HG03520 (cell line): ENCODE results near the gene TNFRSF13B.
"Not testable (repeated sequence)": the region's sequence is repeated elsewhere in the genome, so short reads cannot be mapped to it uniquely, and the experiment has no call there.

Experiments
- ATAC-seq: cut with Tn5 transposase; IDR thresholded peaks from one replicate; pipeline ENCODE4 v1.9.1; 2021; ENCODE audit warnings: mild to moderate bottlenecking, moderate library complexity; ENCODE audit not compliant: unreplicated experiment

TNFRSF13B gene

DNA sequence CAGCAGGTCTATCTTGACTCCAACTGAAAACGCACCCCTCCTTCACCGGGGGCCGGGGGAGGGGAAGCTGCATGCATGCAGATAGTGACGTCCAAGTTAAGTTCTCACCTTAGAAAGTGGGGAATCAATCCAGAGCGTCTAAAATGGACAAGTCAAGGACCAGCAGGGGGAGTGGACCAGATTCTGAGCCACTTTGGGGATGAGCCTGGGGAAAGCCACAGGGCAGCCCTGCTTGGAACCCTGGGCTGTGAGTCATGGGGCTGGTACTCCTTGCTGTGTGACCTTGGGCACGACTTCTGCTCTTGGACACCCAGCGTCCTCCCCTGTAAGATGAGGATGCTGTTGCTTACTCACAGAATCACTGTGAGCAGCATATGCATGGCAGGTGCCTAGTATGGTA, 9.1 kb downstream of the TNFRSF13B start:
- ATAC-seq, result no peak

DNA sequence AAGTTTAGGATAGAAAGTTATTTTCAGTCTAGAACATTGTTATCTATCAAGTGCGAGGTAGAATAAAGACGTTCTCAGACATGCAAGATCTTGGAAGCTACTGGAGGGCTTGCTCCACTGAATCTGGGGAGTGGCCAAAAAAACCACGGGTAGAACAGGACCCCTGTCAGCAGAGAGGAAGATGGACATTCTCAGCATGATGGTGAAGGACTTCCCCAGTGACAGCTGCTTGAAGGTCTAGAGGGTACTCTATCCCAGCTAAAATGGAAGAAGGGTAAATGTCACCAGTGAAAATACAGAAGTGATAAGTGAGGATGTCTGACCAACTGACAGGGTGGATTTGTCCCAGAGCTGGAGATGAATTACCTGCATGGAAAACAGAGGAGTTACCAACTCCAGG, 10.1 kb downstream of the TNFRSF13B start:
- no peak for ATAC-seq

DNA sequence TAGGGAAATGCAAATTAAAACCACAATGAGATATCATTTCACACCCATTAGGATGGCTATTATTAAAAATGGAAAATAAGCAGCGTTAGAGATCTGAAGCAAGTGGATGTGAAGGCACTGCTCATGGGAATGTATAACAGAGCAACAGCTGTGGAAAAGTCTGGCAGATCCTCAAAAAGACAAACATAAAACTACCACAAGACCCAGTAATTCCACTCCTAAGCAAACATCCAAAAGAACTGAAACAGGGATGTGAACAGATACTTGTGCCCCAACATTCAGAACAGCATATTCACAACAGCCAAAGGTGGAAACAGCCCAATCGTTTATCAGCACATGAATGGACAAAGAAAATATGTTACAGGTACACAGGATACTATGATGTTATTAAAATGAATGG, 10.9 kb downstream of the TNFRSF13B start:
- ATAC-seq, result not testable (repeated sequence)

DNA sequence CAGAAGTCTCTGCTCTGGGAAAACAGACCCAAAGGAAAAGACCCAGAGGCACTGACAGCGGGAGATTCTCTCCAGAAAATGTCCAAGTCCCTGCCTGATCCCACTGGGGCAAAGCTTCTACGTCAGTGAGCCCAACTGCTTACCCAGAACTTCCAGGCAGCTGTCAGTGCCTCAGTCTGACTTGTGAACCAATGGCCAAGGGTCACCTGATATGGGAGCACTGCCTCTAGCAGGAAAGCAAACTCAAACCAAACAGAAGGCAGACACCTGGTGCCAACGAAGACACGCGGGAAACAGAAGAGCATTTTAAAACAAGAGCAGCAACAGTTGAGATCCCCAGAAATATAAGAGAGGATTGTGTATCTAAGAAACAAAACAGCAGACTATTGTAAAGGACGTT, 16.9 kb downstream of the TNFRSF13B start:
- not testable (repeated sequence) for ATAC-seq

DNA sequence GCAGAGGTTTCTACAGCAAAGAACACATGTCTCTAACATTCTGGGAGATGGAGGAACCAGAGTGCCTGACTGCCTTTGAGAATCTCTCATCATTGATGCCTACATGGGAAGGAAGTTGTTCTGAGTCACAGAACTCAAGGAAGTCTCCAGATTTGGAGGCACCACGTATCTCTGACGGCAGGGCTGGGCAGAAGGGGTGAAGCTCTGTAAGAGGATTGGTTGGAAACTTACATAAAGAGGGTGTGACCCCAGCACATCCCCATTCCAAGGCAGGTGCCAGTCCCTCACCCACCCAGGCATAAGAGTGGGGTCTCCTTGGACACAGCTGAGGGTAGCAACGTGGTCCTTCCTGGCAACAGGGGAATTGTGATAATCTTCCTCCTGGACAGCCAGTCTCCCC, 17.4 kb downstream of the TNFRSF13B start:
- ATAC-seq, result no peak

DNA sequence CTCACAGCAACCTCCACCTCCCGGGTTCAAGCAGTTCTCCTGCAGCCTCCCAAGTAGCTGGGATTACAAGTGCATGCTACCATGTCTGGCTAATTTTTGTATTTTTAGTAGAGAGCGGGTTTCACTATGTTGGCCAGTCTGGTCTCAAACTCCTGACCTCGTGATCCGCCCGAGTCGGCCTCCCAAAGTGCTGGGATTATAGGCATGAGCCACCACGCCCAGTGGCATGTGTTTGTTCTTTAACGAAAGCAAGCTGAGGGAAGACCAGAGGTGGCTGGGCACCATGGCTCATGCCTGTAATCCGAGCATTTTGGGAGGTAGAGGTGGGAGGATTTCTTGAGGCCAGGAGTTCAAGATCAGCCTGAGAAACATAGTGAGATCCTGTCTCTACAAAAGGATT, 18.1 kb downstream of the TNFRSF13B start:
- no peak for ATAC-seq

DNA sequence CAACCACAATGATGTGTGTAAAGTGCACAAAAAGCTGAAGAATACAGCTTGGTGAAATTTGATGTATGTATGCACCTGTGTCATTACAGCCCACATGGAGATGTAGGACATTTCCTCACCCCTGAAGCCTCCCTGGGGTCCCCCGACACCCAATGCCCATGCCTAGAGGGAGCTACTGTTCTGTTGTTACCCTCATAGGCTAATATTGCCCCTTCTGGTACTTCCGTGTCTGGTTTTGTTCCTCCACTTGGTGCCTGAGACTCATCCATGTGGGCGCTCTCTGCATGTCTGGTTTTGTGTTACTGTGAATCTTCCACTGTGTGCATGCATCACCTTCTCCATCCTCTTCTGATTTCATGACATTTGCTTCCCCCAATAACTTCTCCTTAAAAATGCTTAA, 18.6 kb downstream of the TNFRSF13B start:
- no peak for ATAC-seq

DNA sequence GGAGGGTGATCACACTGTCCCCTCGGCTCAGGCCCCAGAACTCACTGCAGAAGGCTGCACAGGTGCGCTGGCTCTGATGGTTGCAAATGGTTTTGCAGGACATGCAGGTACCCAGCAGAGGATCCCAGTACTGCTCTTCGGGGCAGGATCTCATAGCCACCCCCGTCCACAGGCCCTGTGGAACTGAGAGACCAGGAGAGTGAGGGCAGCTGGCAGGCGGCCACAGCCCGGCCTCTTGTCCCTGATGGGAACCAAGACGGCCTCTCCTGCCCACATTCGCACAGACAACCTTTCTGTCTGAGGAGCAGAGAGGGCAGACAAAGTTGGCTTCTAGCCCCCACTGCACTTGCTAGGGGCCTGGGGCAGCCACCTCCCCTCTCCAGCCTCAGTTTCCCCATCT, 19.5 kb downstream of the TNFRSF13B start:
- no peak for ATAC-seq

DNA sequence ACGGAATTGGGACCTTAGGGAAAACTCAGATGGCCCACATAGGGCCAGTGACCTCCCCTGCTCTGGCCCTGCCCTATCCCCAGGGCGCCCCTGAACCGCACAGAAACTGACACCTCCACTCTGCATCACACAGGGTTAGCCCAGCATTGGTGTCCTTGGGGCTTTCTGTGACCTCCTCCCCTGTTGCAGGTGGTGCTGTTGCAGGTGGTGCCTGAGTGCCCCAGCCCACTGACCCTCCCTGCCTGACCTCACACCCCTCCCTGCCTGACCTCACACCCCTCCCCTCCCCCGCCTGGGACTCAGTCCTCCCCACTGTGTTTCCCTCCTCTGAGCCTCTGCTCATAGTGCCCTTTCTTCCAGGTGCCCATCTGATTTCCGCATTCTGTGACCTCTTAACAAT, 21.4 kb downstream of the TNFRSF13B start:
- no peak for ATAC-seq

DNA sequence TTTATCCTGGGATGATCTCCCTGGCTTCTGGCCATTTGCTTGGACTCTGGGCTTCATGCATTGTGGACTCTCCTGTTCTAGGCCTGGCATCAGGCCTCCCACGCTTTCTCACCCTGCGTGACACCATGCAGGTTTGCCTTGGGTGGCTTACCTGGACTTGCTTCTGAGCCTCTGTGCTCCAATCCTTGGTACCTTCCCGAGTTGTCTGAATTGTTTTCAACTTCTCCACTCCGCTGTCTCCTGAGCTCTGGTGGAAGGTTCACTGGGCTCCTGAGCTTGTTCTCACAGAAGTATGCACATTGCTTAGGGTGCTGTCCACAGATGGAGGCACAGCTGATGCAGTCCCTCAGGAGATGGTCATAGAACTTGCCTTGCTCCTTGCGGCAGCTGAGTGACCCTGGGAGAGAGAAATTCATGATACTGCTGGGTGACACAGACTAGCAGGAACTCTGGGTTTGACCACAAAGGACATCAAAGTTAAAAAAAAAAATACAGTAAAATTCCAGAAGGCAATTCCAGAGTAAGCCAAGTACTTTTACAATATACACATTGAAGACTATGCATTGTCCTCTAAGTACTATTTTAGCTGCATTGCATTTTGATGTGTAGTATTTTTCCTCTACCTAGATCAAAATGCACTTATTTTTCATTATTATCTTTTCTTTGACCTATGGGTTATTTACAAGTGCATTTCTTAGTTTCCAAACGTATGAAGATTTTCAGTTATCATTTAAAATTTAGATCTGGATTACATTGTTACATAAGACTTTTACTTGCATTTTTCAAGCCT, 23.1 kb downstream of the TNFRSF13B start:
- no peak for ATAC-seq

DNA sequence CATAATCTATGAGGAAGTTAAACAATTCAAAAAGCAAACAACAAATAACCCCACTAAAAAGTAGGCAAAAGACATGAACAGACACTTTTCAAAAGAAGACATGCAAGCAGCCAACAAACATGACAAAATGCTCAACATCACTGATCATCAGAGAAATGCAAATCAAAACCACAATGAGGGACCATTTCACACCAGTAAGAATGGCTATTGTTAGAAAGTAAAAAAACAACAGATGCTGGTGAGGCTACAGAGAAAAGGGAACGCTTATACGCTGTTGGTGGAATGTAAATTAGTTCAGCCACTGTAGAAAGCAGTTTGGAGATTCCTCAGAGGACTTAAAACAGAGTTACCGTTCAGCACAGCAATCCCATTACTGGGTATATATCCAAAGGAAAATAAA, 24.4 kb downstream of the TNFRSF13B start:
- no peak for ATAC-seq

DNA sequence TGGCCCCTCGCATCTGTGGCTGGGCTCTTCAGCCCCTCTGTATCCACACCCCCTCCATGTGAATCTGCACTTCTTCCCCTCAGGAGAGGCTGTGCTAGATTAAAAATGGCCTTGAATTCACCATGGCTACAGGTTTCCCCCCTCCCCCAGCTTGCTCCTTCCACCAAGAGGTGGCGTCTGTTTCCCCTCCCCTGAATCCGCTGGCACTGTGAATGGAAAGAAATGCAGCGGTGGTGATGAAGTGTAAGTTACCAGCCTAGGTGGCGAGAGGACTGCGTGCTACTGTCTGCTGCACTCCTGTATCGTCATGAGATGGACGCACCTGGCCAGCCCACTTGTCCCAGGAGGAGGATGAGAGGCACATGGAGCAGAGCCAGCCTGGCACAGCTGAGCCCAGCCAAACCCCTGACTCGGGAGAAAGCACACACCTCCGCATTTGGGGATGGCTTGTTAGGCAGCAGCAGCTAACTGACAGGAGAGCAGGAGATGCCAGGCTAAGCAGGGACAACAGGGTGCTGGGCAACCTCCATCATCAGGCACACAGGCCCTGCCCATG, 26.2 kb downstream of the TNFRSF13B start:
- no peak for ATAC-seq

DNA sequence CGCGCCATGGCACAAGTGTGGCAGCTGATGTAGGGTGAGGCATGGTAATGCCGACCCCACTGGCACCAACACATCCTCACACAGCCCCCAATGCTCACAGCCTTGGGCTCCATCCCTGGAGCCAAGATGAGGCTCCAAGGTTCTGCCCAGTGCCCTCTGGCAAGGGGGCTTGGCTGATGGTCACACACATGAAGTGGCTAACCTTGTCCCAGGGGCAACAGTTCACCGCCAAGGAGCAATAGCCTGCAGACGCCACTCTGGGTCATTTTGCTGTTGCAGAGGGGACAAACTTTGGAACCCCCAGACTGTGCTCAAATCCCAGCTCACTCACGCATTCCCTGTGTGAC, 26.8 kb downstream of the TNFRSF13B start:
- no peak for ATAC-seq

DNA sequence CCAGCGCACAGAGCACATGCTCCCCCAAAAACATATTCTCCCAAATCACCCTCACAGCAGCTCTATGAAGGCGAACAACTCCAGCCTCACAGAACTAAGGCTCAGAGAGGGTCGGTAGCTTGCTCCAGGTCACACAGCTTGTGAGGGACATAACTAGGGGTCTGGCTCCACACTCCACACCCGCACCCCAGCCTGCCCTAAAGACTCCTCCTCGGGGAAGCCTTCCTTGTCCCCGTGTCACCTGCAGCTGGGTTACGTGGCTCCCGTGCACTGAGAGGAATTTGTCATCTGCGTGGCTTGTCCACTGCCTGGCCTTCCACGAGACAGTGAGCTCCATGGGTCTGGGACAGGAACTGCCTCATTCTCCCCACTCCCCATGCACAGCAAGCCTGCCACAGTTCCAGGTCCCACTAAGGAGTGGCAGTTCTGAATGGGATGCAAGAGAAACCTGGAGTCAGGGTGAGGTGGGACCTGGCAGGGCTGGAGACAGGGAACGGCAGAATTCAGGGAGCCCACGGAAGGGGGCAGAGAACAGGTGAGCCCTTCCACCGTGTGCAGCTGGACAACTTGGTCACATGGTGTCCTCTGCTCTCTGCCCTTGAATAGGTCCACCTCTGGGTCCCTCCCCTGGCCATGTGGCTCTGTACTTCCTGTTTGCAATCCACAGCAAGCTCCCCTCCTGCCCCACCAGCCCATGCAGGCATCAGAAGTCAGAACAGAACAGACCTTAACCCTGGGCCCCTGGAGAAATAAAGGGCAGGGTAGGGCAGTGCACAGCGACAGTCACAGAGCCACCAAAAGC, 27.4 kb downstream of the TNFRSF13B start:
- no peak for ATAC-seq

DNA sequence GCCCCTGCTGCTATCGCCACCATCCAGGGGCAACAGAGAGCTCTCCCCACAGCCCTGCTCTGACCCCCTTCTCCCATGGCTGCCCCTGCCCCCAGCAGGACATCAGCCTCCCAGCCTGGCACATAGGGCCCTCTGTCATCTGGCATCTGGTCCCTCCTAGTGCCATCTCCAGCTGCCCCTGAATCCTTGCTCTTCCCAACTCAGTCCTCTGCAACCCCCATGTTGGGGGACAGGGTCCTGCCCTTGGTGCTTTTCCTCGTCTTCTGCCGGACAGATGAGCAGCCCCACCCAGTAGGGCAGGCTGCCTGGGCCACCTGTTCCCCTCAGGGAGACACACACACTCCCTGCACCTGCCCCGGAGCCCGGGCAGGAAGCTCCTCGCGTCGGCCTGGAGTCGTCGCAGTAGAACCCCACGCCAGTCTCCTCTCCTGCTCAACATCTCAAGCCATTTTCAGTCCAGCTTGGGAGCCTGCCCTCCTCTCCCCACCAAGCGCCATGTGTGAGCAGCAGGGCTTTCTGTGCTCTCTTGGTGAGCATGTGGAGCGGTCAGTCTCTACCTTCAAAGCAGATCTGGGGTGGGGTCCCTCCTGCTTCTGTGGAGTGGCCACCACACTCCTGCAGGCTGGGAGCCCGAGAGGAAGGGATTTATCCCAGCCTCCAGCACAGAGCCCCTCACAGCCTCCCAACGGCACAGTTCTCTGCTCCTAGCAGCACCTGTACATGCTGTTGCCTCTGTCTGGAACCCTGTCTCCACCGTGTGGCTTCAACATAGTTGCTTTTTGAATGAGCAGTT, 28.2 kb downstream of the TNFRSF13B start:
- no peak for ATAC-seq

DNA sequence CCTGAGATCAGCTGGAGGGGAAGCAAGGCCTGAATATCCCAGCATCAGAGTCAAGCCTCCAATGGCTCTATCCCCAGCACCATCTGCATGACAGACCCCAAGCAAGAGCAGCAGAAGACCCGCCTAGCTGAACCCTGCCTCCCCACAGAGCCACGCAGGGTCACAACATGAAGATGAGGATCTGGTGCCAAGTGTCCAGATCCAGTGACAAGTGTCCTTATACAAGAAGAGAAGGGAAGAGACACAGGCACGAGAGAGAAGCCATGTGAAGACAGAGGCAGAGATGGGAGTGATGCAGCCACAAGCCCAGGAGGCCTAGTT, 28.9 kb downstream of the TNFRSF13B start:
- ATAC-seq, result no peak

DNA sequence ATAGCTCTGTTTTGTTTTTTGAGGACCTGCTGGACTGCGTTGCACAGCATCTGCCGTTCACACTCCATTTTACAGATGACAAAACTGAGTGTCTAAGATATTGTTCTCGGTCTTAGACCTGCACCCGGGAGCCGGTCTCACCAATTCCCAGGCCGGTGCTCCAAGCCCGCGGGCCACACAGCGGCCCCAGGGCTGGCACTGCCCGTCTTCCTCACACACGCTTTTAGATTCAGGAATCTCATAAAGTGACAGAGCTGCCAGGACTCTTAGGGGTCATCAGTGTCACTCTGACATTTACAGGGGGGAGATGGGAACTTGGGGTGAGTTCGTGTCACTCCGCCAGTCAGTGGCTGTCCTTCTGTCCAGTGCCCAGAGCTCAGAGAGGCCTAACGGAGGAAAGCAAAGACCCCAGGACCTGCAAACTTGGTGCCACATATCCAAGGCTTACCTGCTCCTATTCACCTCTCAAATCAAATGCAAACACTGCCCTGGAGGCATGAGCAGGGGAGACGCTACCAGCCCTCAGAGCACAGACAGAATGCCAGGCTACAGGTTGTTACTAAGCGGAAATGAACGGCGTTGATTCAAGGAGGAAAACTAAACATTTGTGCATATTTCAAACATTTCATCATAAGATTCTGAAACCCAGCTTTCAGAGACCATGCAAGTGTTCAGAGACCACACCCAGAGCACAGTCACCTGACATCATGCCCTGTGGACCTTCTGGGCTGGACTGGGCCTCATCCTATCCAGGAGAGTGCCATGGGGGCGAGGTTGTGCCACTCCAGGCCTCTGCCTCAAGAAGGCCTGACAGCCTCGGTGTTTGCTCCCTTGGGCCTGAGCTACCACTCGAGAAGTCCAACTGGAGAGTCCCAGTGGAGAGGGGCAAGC, 29.5 kb downstream of the TNFRSF13B start:
- no peak for ATAC-seq

DNA sequence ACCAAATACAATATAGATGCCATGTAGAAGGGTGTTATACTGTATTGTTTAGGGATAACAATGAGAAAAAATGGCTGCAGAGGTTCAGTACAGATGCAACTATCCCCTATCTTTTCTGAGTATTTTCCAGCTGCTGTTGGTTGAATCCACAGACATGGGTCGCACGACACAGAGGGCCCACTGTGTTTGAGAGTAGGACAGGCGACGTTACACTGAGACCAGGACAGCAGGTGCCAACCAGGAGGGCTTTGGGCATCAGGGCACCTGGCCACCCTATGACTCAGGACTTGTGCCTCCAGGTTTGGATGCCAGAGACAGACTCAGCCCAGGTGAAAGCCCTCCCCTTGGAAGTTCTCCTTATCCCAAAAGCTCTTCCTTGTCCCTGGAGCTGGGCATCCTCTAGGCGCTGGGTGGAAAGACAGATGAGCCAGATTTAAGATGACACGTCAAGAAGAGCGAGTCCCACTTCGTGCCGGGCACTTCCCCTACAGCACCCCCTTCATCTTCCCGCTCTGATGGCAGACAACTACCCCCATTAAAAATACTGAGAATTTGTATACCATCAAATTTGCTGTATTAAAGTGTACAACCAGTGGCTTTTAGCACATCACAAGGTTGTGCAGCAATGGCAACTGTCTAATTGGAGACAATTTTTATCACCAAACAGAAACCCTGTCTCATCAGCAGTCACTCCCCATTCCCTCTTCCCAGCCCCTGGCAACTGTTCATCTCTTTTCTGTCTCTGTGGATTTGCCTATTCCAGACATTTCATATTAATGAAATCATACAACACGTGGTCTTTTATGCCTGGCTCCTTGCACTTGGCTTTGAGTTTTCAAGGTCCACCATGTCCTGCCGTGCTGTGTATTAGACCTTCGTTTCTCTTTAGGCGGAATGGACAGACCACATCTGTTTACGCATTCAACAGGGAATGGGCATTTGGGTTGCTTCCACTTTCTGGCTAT, 30.6 kb downstream of the TNFRSF13B start:
- ATAC-seq, result no peak

DNA sequence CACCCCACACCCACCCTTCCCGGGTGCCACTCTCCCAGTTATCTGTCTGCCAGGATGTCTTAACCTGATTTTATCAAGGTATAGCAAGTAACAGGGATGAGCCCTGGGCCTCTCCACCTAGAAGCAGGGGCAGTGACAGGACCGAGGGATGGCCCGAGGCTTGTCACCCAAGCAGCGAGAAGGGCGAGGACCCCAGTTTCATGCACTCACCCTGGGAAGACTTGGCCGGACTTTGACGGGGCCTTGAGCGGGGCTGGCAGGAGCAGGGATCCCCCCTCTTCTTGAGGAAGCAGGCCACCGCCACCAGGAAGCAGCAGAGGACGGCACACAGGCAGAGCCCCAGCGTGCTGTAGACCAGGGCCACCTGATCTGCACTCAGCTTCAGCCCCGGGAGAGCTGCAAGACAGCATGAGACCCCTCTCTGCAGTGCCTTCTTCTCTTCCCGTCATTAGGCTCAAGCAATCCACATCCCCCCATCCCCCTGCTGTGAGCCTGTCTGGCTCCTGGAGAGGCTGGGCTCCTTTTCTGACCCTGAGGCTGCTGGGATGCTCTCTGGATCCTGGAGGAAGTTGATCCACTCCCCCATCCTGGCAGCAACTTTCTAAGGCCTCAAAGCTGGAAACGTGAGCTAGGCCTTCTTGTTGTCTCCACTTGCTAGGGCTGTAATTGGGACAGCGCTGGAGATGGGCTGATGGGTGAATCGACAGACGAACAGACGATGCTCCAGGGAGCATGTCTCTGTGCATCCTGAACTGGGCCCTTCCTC, 31.6 kb downstream of the TNFRSF13B start:
- no peak for ATAC-seq
